ENCODE results near the gene PROC. TPM values are rescaled to one million over a fixed set of nuclear protein-coding genes. Genes with fewer than 3 reads are reported as not detected.

PROC gene
- total RNA-seq, 4 donors from 2014 or later, result 2.9 to 3.0 TPM; not detected in 2

DNA sequence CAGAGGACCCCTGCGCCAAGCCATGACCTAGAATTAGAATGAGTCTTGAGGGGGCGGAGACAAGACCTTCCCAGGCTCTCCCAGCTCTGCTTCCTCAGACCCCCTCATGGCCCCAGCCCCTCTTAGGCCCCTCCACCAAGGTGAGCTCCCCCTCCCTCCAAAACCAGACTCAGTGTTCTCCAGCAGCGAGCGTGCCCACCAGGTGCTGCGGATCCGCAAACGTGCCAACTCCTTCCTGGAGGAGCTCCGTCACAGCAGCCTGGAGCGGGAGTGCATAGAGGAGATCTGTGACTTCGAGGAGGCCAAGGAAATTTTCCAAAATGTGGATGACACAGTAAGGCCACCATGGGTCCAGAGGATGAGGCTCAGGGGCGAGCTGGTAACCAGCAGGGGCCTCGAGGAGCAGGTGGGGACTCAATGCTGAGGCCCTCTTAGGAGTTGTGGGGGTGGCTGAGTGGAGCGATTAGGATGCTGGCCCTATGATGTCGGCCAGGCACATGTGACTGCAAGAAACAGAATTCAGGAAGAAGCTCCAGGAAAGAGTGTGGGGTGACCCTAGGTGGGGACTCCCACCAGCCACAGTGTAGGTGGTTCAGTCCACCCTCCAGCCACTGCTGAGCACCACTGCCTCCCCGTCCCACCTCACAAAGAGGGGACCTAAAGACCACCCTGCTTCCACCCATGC is 3.0 kb downstream of the PROC start:
- no peak overlapping the region for H3K4me3 ChIP-seq
- H3K27ac ChIP-seq, result no peak overlapping the region
- H3K9me3 ChIP-seq, result no peaks in the 10 kb centered on the region
- DNase-seq, result no peak
- TF ChIP-seq POLR2A (IDR thresholded peaks at IDR 0.05) (no peak), POLR2AphosphoS5 (IDR thresholded peaks at IDR 0.05) (no peak), EP300 (IDR thresholded peaks at IDR 0.05; ENCODE audit: low read depth) (no peak)
- TF ChIP-seq, protein P1, sequence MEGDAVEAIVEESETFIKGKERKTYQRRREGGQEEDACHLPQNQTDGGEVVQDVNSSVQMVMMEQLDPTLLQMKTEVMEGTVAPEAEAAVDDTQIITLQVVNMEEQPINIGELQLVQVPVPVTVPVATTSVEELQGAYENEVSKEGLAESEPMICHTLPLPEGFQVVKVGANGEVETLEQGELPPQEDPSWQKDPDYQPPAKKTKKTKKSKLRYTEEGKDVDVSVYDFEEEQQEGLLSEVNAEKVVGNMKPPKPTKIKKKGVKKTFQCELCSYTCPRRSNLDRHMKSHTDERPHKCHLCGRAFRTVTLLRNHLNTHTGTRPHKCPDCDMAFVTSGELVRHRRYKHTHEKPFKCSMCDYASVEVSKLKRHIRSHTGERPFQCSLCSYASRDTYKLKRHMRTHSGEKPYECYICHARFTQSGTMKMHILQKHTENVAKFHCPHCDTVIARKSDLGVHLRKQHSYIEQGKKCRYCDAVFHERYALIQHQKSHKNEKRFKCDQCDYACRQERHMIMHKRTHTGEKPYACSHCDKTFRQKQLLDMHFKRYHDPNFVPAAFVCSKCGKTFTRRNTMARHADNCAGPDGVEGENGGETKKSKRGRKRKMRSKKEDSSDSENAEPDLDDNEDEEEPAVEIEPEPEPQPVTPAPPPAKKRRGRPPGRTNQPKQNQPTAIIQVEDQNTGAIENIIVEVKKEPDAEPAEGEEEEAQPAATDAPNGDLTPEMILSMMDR (IDR thresholded peaks at IDR 0.05), result no peak
- intact Hi-C loops (cut with DNase I; ENCODE audit: low total_unique reads) (no loop called here), in situ Hi-C loops (cut with MboI; ENCODE audit: low pct_ligation_motif_present in 1 of 4, low pct_unique_long_range_greater_than_20kb in 1 of 4, low sequenced_read_pairs in 3 of 4) (no loop called here)
- WGBS, 2 donors (ENCODE audit: low coverage in 1 of 2), result 62 to 89% methylated on average over 3 to 15 of the region's 15 CpGs
- H3K4me1 ChIP-seq, result peaks cover 0 to 20% (median 18%) of the 10 kb centered on the region in 4 donors
- no peaks in the 10 kb centered on the region for H3K36me3 ChIP-seq
- peaks cover 38% of the 10 kb centered on the region for H3K27me3 ChIP-seq

DNA sequence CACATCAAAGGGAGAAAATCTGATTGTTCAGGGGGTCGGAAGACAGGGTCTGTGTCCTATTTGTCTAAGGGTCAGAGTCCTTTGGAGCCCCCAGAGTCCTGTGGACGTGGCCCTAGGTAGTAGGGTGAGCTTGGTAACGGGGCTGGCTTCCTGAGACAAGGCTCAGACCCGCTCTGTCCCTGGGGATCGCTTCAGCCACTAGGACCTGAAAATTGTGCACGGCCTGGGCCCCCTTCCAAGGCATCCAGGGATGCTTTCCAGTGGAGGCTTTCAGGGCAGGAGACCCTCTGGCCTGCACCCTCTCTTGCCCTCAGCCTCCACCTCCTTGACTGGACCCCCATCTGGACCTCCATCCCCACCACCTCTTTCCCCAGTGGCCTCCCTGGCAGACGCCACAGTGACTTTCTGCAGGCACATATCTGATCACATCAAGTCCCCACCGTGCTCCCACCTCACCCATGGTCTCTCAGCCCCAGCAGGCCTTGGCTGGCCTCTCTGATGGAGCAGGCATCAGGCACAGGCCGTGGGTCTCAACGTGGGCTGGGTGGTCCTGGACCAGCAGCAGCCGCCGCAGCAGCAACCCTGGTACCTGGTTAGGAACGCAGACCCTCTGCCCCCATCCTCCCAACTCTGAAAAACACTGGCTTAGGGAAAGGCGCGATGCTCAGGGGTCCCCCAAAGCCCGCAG is 3.8 kb downstream of the PROC start:
- WGBS, 2 donors (ENCODE audit: low coverage in 1 of 2), result 73% methylated on average over 14 of the region's 16 CpGs; no CpG with 5 or more reads in 1 of the 2 donors
- no peak for TF ChIP-seq POLR2A (IDR thresholded peaks at IDR 0.05)
- no peak for TF ChIP-seq EP300 (IDR thresholded peaks at IDR 0.05; ENCODE audit: low read depth)
- TF ChIP-seq, protein P1 (IDR thresholded peaks at IDR 0.05), result no peak
- TF ChIP-seq POLR2AphosphoS5 (IDR thresholded peaks at IDR 0.05), result no peak
- in situ Hi-C loops (cut with MboI; ENCODE audit: low pct_ligation_motif_present in 1 of 4, low pct_unique_long_range_greater_than_20kb in 1 of 4, low sequenced_read_pairs in 3 of 4), result no loop called here

DNA sequence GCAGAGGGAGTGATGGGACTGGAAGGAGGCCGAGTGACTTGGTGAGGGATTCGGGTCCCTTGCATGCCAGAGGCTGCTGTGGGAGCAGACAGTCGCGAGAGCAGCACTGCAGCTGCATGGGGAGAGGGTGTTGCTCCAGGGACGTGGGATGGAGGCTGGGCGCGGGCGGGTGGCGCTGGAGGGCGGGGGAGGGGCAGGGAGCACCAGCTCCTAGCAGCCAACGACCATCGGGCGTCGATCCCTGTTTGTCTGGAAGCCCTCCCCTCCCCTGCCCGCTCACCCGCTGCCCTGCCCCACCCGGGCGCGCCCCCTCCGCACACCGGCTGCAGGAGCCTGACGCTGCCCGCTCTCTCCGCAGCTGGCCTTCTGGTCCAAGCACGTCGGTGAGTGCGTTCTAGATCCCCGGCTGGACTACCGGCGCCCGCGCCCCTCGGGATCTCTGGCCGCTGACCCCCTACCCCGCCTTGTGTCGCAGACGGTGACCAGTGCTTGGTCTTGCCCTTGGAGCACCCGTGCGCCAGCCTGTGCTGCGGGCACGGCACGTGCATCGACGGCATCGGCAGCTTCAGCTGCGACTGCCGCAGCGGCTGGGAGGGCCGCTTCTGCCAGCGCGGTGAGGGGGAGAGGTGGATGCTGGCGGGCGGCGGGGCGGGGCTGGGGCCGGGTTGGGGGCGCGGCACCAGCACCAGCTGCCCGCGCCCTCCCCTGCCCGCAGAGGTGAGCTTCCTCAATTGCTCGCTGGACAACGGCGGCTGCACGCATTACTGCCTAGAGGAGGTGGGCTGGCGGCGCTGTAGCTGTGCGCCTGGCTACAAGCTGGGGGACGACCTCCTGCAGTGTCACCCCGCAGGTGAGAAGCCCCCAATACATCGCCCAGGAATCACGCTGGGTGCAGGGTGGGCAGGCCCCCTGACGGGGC is 4.6 kb downstream of the PROC start:
- TF ChIP-seq POLR2AphosphoS5 (IDR thresholded peaks at IDR 0.05) (no peak), EP300 (IDR thresholded peaks at IDR 0.05; ENCODE audit: low read depth) (no peak), POLR2A (IDR thresholded peaks at IDR 0.05) (peak; percentile 17)
- TF ChIP-seq, protein P1 (IDR thresholded peaks at IDR 0.05), result no peak
- H3K27ac ChIP-seq, result peak overlapping the region in 2 of 4 donors; percentile 37 to 46
- H3K4me3 ChIP-seq, result peak overlapping the region in 3 of 4 donors; percentile 20 to 49 (median 43)
- intact Hi-C loops (cut with DNase I; ENCODE audit: low total_unique reads) (no loop called here), in situ Hi-C loops (cut with MboI; ENCODE audit: low pct_ligation_motif_present in 1 of 4, low pct_unique_long_range_greater_than_20kb in 1 of 4, low sequenced_read_pairs in 3 of 4) (no loop called here)
- DNase-seq, result peak; percentile 45
- WGBS, 2 donors (ENCODE audit: low coverage in 1 of 2), result 0 to 7% methylated on average over 6 to 33 of the region's 73 CpGs
- no peaks in the 10 kb centered on the region for H3K36me3 ChIP-seq
- H3K9me3 ChIP-seq, result no peaks in the 10 kb centered on the region
- H3K4me1 ChIP-seq, result peaks cover 0 to 16% (median 14%) of the 10 kb centered on the region in 4 donors
- peaks cover 32% of the 10 kb centered on the region for H3K27me3 ChIP-seq

More for the DNA sequence above, 3.8 kb downstream of the PROC start:
- no peaks in the 10 kb centered on the region for H3K36me3 ChIP-seq
- intact Hi-C loops (cut with DNase I; ENCODE audit: low total_unique reads), result no loop called here
- DNase-seq, result no peak
- no peak overlapping the region for H3K4me3 ChIP-seq
- H3K27me3 ChIP-seq, result peaks cover 35% of the 10 kb centered on the region
- H3K27ac ChIP-seq, result no peak overlapping the region
- H3K9me3 ChIP-seq, result no peaks in the 10 kb centered on the region
- H3K4me1 ChIP-seq, result peaks cover 0 to 16% (median 14%) of the 10 kb centered on the region in 4 donors

DNA sequence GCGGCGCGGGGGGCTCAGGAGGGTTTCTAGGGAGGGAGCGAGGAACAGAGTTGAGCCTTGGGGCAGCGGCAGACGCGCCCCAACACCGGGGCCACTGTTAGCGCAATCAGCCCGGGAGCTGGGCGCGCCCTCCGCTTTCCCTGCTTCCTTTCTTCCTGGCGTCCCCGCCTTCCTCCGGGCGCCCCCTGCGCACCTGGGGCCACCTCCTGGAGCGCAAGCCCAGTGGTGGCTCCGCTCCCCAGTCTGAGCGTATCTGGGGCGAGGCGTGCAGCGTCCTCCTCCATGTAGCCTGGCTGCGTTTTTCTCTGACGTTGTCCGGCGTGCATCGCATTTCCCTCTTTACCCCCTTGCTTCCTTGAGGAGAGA is 5.2 kb downstream of the PROC start:
- peak; percentile 68 for DNase-seq
- 0 to 2% methylated on average over 2 to 21 of the region's 29 CpGs for WGBS, 2 donors (ENCODE audit: low coverage in 1 of 2)
- H3K9me3 ChIP-seq, result no peaks in the 10 kb centered on the region
- H3K4me3 ChIP-seq, result peak overlapping the region in 3 of 4 donors; percentile 20 to 49 (median 43)
- TF ChIP-seq, protein P1 (IDR thresholded peaks at IDR 0.05), result no peak
- peak; percentile 10 for TF ChIP-seq POLR2A (IDR thresholded peaks at IDR 0.05)
- intact Hi-C loops (cut with DNase I; ENCODE audit: low total_unique reads), result no loop called here
- in situ Hi-C loops (cut with MboI; ENCODE audit: low pct_ligation_motif_present in 1 of 4, low pct_unique_long_range_greater_than_20kb in 1 of 4, low sequenced_read_pairs in 3 of 4), result no loop called here
- H3K27me3 ChIP-seq, result peaks cover 32% of the 10 kb centered on the region
- H3K4me1 ChIP-seq, result peaks cover 0 to 16% (median 14%) of the 10 kb centered on the region in 4 donors
- peak overlapping the region in 2 of 4 donors; percentile 37 to 46 for H3K27ac ChIP-seq
- H3K36me3 ChIP-seq, result no peaks in the 10 kb centered on the region
